GM08714 (cell line): ENCODE results near the gene RBM24.

Source experiments
- H3K4me3 ChIP-seq: fragments of 200-500 bp; sonication (Bioruptor generic); 2 replicates; pipeline ENCODE4 v1.5.1; 2014; ENCODE audit warnings: mild to moderate bottlenecking, low read length, inconsistent platforms
- ZNF274 ChIP-seq: IDR thresholded peaks from 2 replicates; pipeline ENCODE4 v1.6.1; 2012; ENCODE audit warnings: mild to moderate bottlenecking, low read depth, low read length

The RBM24 gene

GRCh38 chr6:17341891-17342290, 60.7 kb downstream of the RBM24 start:
- no peak for TF ChIP-seq ZNF274
- no peak overlapping the region for H3K4me3 ChIP-seq

GRCh38 chr6:17343215-17343614, 62.1 kb downstream of the RBM24 start:
- no peak overlapping the region for H3K4me3 ChIP-seq
- no peak for TF ChIP-seq ZNF274
